A673 (cell line): ENCODE measurements around the gene AATF.

Source experiments
- CTCF ChIP-seq: fragments of 300-800, 200-600 bp; sonication (generic); conservative IDR thresholded peaks from 2 replicates; pipeline ENCODE4 v1.5.1; 2017; ENCODE audit warnings: low read depth, mild to moderate bottlenecking, antibody characterized with exemption, low read length, moderate library complexity, mixed read lengths
- EZH2 ChIP-seq: fragments of 200-600 bp; sonication (generic); IDR thresholded peaks from 2 replicates; pipeline ENCODE4 v1.6.1; 2017; ENCODE audit warnings: borderline replicate concordance, low read depth, mild to moderate bottlenecking, mixed read lengths, antibody characterized with exemption, low read length; ENCODE audit not compliant: poor library complexity, severe bottlenecking

GRCh38 chr17:37059493-37059892 is 110.7 kb downstream of the AATF start:
- TF ChIP-seq CTCF: no peak
- TF ChIP-seq EZH2: no peak
